ENCODE results near the gene TNF. TPM values are rescaled to one million over a fixed set of nuclear protein-coding genes. Genes with fewer than 3 reads are reported as not detected.

Gene TNF
- total RNA-seq, 1 experiment from 2014 or later: 0.64 TPM

DNA sequence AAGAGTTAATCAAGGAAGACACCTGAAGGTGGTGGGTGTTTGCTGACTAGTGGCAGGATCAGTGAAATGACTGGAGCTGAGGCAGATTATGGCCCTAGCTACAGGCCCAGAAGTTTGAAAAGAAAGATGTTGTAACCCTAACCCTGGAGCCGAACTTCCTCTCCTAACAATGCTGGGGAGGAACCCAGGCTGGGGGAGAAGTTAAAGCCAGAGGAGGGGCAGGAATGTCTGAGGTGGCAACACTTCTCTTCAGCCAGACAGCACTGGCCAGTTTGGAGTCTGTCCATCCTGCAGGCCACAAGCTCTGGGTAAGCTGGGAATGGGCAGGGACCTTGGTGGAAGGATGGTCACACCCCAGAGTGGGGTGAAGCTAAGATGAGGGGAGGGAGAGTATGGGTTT is 10.6 kb downstream of the TNF start, which contains the start of gene LST1:
Gene LST1, plus strand, starts transcription at position 270 of the 400 bp plus-strand sequence. CDS start 1,023 bp downstream, outside the sequence.
- POLR2A ChIA-PET: no interaction called here
- BruUV-seq (replicated peaks): no TSS peak
- in situ Hi-C loops (cut with HindIII; ENCODE audit: low pct_unique_long_range_greater_than_20kb, low sequenced_read_pairs): no loop called here

DNA sequence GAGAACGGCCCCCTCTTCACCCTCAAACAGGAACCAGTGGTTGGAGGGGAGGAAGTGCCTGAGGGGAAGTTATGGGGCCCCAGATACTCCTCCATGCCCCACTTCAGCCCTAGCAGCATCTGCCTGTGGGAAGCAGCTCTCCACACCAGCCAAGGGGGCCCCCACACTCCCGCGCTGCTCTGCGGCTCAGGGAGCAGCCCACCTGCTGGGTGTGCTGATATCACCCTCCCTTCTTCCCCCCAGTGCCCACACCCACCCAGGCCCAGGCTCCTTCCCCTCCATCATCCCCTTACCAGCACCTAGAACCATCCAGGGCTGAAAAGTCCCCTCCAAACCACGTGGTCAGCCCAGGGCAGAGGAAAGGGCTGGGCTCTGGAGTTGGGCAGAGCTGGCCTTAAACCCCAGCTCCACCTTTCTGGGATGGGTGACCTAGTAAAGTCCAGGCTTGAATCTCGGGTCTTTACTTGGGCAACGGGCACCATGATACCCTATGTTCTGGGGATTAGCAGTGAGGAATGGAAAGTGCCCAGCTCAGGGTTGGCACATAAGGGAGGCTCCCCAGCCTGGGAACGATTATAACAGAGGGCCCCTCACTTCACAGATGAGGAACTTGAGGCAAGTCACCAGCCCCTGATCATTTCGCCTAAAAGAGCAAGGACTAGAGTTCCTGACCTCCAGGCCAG is 11.4 kb downstream of the TNF start:
- TF ChIP-seq POLR2AphosphoS5 (IDR thresholded peaks at IDR 0.05; ENCODE audit: low read depth, low read length) (no peak), TCF7L2 (IDR thresholded peaks at IDR 0.05; ENCODE audit: low read depth, low read length) (no peak), SIN3A (IDR thresholded peaks at IDR 0.05; ENCODE audit: borderline replicate concordance, insufficient read depth, low read depth, low read length) (no peak)
- TF ChIP-seq, protein P1, sequence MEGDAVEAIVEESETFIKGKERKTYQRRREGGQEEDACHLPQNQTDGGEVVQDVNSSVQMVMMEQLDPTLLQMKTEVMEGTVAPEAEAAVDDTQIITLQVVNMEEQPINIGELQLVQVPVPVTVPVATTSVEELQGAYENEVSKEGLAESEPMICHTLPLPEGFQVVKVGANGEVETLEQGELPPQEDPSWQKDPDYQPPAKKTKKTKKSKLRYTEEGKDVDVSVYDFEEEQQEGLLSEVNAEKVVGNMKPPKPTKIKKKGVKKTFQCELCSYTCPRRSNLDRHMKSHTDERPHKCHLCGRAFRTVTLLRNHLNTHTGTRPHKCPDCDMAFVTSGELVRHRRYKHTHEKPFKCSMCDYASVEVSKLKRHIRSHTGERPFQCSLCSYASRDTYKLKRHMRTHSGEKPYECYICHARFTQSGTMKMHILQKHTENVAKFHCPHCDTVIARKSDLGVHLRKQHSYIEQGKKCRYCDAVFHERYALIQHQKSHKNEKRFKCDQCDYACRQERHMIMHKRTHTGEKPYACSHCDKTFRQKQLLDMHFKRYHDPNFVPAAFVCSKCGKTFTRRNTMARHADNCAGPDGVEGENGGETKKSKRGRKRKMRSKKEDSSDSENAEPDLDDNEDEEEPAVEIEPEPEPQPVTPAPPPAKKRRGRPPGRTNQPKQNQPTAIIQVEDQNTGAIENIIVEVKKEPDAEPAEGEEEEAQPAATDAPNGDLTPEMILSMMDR (IDR thresholded peaks at IDR 0.05): no peak
- TF ChIP-seq, protein P2, sequence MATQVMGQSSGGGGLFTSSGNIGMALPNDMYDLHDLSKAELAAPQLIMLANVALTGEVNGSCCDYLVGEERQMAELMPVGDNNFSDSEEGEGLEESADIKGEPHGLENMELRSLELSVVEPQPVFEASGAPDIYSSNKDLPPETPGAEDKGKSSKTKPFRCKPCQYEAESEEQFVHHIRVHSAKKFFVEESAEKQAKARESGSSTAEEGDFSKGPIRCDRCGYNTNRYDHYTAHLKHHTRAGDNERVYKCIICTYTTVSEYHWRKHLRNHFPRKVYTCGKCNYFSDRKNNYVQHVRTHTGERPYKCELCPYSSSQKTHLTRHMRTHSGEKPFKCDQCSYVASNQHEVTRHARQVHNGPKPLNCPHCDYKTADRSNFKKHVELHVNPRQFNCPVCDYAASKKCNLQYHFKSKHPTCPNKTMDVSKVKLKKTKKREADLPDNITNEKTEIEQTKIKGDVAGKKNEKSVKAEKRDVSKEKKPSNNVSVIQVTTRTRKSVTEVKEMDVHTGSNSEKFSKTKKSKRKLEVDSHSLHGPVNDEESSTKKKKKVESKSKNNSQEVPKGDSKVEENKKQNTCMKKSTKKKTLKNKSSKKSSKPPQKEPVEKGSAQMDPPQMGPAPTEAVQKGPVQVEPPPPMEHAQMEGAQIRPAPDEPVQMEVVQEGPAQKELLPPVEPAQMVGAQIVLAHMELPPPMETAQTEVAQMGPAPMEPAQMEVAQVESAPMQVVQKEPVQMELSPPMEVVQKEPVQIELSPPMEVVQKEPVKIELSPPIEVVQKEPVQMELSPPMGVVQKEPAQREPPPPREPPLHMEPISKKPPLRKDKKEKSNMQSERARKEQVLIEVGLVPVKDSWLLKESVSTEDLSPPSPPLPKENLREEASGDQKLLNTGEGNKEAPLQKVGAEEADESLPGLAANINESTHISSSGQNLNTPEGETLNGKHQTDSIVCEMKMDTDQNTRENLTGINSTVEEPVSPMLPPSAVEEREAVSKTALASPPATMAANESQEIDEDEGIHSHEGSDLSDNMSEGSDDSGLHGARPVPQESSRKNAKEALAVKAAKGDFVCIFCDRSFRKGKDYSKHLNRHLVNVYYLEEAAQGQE (IDR thresholded peaks at IDR 0.05; ENCODE audit: insufficient read depth in 1 of 2, low read depth in 2 of 2, low read length in 1 of 2): no peak
- Histone ChIP-seq H3K4me3 (ENCODE audit: low read depth in 2 of 2, low read length in 2 of 2) (no peak overlapping the region), H3K27ac (ENCODE audit: low read length) (no peak overlapping the region), H3K9me3 (ENCODE audit: control insufficient read depth, insufficient read depth, low read depth, low read length) (no peaks in the 10 kb centered on the region), H3K36me3 (ENCODE audit: control insufficient read depth, insufficient read depth, low read length) (no peaks in the 10 kb centered on the region), H3K27me3 (ENCODE audit: control insufficient read depth, insufficient read depth, low read length) (no peaks in the 10 kb centered on the region), H3K4me1 (ENCODE audit: control insufficient read depth, insufficient read depth, low read length) (0 out of 2 replicates have a peak, but pooled peaks cover 3% of the 10 kb centered on the region)
- POLR2A ChIA-PET: no interaction called here
- CTCF ChIA-PET: interaction anchor here (1.5 kb wide), 1 partner anchor 36 kb away, joined by 7 read pairs; no protein-coding TSS in a partner anchor
- in situ Hi-C loops (cut with HindIII; ENCODE audit: low pct_unique_long_range_greater_than_20kb, low sequenced_read_pairs): no loop called here
- BruUV-seq (replicated peaks): no TSS peak
- no peak for DNase-seq (ENCODE audit: low read depth, low spot score)
- intact Hi-C loops (cut with micrococcal nuclease; ENCODE audit: unreplicated experiment): no loop called here
- ATAC-seq: no peak

More for the DNA sequence above, 10.6 kb downstream of the TNF start, which contains the start of gene LST1:
- no peak within 1 kb of the TSS for H3K27ac ChIP-seq (ENCODE audit: low read length)
- H3K36me3 ChIP-seq (ENCODE audit: control insufficient read depth, insufficient read depth, low read length): no peaks in the 10 kb centered on the region
- H3K4me1 ChIP-seq (ENCODE audit: control insufficient read depth, insufficient read depth, low read length): 0 out of 2 replicates have a peak, but pooled peaks cover 3% of the 10 kb centered on the region
- ATAC-seq (no peak), DNase-seq (ENCODE audit: low read depth, low spot score) (no peak)
- no peaks in the 10 kb centered on the region for H3K27me3 ChIP-seq (ENCODE audit: control insufficient read depth, insufficient read depth, low read length)
- TF ChIP-seq, protein P1 (IDR thresholded peaks at IDR 0.05): no peak
- no peak for TF ChIP-seq SIN3A (IDR thresholded peaks at IDR 0.05; ENCODE audit: borderline replicate concordance, insufficient read depth, low read depth, low read length)
- TF ChIP-seq TCF7L2 (IDR thresholded peaks at IDR 0.05; ENCODE audit: low read depth, low read length): no peak
- TF ChIP-seq, protein P2 (IDR thresholded peaks at IDR 0.05; ENCODE audit: insufficient read depth in 1 of 2, low read depth in 2 of 2, low read length in 1 of 2): no peak
- no peak for TF ChIP-seq POLR2AphosphoS5 (IDR thresholded peaks at IDR 0.05; ENCODE audit: low read depth, low read length)
- CTCF ChIA-PET: interaction anchor here (0.6 kb wide), 1 partner anchor 12 kb away, joined by 3 read pairs; no protein-coding TSS in a partner anchor
- no peak within 1 kb of the TSS for H3K4me3 ChIP-seq (ENCODE audit: low read depth in 2 of 2, low read length in 2 of 2)
- intact Hi-C loops (cut with micrococcal nuclease; ENCODE audit: unreplicated experiment): no loop called here
- no peaks in the 10 kb centered on the region for H3K9me3 ChIP-seq (ENCODE audit: control insufficient read depth, insufficient read depth, low read depth, low read length)

All from Panc1 (cell line).